ENCODE measurements around the gene PRAC2.
"Not testable (repeated sequence)": the region's sequence is repeated elsewhere in the genome, so short reads cannot be mapped to it uniquely, and the experiment has no call there.

PRAC2 gene

DNA sequence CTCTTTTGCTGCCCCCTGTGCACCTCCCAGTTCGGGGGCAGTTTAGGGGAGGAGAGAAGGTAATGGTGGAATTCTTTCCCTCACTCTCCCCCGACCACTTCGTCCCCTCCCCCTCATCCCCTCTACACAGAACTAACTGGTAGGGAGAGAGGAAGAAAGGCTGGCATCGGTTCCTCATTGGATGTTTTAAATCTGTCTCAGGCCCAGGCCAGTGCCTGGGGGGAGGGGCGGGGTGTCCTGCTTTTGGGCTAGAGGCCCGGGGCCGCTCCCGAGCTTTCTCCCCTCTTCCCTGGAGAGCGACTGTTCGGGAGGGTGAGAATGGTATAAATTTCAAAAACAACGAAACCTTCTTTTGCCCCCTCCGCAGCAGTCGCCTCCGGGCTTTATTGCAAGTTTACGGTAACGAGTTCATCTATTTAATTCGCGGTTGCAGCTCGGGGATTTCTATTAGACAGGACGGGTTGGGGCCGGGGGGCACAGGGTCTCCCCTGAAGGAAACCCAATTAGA lies at the start of gene PRAC2:
Gene PRAC2, plus strand, starts transcription at position 271 of the 508 bp plus-strand sequence. CDS start 1,226 bp downstream, outside the sequence.
- no peak for DNase-seq

DNA sequence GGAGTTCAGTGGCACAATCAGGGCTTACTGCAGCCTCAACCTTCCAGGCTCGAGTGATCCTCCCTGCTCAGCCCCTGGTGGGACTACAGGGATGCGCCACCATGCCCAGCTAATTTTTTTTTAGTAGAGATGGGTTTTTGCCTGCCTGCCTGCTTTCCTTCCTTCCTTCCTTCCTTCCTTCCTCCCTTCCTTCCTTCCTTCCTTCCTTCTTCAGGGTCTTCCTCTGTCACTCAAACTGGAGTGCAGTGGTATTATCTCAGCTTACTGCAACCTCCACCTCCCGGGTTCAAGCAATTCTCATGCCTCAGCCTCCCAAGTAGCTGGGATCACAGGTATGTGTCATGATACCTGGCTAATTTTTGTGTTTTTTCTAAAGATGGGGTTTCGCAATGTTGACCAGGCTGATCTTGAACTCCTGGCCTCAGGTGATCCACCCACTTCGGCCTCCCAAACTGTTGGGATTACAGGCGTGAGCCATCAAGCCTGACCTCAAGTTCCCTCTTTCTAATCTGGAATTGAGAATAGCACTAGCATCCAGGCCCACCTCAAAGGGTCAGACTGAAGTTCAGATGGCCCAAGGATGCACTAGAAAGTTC lies 45.9 kb upstream of the PRAC2 start:
- DNase-seq = no peak

DNA sequence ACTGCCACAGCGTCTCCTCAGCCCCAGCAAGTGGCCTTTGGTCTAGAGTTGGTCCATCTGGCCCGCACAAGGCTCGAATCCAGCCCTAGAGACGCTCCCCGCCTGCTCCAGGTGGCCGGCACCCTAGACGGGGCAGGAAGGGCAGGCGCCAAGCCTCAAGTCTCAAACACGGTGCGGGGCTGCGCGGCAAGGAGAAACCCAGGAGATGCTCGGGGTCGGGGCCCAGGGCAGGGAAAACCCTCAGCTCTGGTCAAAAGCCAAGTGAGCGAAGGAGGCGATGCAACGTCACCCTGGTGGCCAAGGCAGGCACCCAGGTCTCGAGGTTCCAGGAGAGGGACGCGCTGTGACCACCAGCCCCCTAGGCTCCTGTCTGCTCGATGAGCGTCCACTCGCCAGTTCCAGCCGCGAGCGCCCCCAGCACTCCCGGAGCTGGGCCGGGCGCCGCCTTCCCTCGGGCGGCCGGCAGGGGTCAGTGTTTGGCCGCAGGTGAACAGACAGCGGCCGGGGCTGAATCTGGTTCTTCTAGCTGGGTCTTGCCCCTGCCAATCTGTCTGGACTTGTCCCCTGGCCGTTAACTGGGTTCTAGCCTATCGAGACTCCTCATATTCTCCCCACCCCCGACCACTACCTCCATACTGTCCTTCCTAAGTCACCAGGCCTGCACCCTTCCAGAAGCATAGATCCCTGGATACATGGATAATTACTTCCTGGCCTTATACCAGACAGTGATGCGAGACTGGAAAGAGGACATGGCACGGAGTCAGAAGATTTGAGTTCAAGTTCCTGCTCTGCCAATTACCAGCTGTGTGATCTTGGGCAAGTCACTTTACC lies 44.6 kb upstream of the PRAC2 start:
- DNase-seq = peak; percentile 80

DNA sequence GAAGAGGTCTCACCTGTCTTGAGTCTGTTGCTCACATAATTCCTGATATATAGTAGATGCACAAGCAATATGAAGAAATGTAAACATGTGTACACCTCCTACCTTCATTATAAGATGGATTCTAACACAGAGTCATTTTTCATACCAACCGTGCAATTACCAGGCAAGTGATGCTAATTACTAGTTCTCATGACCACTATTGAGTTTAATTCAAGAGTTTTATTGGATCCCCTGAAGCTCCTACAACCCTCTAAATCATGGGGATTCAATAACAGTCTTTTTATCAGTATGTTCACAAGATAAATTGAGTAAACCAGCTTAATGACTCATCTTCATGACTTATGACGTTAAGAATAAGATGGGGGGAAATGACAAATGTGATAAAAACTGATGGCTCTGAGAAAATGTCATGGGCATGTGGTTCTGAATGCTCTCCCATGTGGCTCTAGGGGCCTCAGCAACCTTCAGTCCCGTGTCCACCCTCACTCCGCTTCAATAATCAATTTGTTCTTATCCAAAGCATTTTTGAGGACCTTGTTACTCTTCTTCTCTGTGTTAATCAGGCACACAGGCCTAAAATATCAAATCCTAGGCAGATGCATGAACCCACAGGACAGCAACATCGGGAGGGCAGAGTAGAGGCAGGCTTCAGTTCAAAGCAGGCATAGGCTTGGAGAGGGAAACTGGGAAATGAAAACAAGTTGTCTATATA lies 43.4 kb upstream of the PRAC2 start:
- DNase-seq = no peak

DNA sequence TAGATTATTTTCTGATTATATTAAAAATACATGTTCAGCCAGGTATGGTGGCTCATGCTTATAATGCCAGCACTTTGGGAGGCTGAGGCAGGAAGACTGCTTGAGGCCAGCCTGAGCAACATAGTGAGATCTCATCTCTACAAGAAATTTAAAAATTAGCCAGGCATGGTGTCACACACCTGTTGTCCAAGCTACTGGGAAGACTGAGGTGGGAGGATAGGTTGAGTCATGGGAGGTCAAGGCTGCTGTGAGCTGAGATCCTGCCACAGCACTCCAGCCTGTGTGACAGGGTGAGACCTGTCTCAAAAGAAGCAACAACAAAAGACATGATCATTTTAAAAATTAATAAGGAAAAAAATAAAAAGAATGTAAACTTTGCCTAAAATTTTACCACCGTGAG lies 41.4 kb upstream of the PRAC2 start:
- DNase-seq = no peak

DNA sequence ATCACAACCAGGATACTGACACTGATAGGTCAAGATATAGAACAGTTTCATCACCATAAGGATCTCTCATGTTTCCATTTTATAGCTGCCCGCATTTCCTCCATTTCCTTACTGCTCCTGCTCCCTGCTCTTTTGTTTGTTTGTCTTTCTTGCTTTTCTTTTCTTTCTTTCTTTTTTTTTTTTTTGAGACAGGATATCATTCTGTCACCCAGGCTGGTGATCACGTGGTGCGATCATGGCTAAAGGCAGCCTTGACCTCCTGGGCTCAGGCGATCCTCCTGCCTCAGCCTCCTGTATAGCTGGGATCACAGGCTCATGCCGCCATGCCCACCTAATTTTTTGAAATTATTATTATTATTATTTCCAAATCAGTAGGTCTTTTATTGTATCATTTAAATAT lies 32.3 kb upstream of the PRAC2 start:
- DNase-seq = no peak

DNA sequence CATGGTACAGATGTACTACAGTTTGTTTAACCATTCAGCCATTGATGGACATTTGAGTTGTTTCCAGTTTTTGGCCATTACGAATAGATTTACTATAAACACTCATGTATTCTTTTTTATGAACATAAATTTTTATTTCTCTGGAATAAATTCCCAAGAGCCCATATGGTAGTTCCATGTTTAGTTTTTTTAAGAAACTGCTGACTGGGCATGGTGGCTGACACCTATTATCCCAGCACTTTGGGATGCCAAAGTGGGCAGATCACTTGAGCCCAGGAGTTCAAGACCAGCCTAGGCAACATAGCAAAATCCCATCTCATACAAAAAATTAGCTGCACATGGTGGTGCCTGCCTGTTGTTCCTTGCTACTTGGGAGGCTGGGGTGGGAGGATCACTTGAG lies 30.9 kb upstream of the PRAC2 start:
- no peak for DNase-seq

DNA sequence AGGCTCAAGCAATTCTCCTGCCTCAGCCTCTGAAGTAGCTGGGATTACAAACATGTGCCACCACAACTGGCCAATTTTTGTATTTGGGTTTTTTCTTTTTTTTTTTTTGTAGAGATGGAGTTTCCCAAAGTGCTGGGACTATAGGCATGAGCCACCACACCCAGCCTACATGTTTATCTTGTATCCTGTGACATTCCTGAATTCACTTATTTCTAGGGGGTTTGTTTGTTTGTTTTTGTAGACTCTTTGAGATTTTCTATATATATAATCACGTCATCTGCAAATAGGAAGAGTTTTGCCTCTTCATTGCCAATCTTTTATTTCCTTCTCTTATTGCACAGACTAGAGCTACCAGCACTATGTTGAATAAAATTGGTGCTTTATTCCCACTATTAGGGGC lies 29.8 kb upstream of the PRAC2 start:
- DNase-seq = no peak

DNA sequence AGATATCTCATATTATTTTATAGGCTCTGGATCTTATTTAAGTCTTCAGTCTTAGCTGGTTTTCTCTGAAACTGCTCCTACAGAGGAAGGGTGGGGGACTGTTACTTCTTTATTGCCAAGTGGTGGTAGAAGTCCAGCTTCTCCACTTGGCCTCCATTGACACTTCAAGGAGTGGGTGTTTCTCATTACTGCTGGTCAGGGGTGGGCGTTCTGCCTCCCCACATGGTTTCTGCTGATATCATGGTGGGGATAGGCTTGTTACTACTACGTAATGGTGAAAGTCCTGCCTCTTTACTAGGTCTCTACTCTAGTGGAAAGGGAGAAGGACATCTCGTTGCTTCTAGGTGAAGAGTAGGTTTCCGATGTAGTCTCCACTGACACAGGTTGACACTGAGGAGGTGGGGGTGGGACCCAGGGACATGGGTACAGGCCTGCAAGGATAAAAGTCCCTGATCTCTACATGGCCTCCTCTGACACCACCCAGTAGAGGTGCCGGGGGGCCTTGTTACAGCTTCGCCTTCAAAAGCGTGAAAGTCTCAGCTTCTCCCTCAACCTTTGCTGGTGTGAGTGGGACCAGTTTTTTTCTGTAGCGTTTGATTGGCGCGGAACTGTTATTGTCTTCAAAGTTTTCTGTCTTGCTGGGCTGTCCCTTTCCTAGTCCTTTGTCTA lies 21.0 kb upstream of the PRAC2 start:
- DNase-seq = no peak

DNA sequence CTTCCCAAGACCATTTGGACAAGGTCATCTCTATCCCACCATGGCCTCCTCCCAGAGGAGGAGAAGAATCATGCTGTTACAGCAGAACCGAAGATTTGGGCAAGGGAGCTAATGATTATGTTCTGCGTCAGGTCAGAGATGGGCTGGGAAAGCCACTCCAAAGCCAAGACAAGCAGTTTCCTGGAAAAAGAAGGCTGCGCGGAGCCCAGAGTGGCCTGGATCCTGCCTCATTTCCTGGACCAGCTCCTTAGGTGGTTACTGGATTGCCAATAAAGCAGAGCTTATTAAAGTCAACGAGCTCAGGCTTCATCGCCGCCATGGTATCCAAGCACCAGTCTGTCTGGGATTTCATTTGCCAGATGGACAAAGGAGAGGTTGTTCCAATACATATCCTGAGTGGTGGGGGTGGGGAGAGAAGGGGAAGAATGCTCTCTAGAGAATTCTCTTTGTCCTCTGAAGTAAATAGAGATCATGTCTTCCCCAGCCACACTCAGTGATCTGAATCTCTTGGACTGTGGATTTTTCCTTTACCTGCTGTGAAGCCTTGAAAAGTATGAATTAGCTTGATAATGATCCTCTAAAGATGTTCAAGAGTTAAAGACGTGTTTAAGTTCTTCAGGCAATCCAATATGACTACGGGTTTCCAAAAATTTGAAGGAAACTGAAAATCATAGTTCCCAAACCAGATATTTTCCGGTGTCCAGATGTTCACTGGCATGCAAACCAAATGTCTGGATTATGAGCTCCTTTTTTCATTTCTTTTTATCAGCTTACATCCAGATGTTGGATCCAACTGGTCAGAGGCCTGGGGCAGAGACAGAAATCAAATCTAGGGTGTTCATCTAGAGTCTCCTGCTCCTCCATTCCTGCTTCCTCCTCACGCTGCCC lies 18.4 kb upstream of the PRAC2 start:
- no peak for DNase-seq

DNA sequence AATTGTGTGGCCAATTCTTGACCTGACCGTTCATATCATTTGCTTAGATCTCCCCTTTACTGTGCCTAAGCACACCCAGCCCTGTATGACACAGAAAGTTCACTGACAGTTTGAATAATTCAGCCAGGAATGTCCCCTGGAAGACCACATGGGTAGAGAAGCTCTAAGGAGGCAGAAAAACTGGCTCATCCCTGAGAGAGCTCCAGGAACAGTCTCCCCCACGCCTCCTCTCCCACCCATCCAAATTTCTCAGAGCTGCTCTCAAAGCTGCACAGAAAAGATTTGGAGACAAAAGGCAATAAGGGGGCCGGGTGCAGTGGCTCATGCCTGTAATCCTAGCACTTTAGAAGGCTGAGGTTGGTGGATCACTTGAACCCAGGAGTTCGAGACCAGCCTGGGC lies 11.9 kb upstream of the PRAC2 start:
- no peak for DNase-seq

DNA sequence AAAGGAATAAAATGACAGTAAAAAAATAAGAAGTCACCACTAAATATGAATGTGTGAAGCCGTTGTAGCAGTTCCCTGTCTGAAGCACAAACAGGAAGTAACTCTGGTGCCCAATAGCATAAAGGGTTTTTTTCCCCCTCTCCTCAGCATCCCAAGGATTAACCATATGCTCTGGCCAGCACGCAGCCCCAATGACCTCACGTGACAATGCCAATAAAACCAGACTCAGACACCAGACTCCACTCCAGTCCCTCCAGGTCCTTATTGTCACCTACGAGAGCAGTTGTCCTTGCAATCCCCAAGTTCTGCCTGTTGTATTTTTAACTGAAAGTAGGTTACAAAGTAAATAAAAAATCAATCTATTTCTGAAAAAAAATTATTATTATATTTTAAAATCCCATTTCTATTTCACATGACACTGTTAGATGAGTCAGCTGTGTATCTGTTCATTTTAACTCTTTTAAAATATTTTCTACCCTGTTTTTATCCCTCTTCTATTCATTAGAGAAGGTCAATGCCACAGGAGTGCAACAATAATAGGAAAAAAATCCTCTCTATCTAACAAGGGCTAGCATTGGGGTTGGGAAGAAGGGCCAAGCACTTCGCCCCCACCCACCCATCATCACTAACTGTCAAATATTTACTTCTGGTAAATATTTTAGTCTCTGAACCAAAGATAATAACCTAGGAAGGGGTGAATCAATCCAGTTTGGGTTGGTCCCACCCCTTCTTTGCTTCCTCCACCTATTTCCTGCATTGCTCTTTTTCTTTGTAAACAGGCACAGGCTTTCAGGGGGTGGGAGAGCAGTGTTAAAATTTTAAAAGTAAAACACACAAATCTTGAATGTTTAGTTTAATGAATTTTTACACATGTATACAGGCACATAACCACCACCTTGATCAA lies 7.2 kb upstream of the PRAC2 start:
- no peak for DNase-seq

DNA sequence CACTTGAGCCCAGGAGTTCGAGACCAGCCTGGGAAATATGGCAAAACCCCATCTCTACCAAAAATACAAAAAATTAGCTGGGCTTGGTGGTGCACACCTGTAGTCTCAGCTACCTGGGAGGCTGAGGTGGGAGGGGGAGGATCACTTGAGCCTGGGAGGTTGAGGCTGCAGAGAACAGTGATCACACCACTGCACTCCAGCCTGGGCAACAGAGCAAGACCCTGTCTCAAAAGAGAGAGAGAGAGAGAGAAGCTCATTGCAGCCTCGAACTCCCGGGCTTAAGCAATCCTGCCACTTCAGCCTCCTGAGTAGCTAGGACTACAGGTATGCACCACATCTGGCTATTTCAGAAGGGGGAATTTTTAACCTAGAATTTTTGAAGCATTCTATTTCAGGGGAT lies 6.4 kb upstream of the PRAC2 start:
- not testable (repeated sequence) for DNase-seq

DNA sequence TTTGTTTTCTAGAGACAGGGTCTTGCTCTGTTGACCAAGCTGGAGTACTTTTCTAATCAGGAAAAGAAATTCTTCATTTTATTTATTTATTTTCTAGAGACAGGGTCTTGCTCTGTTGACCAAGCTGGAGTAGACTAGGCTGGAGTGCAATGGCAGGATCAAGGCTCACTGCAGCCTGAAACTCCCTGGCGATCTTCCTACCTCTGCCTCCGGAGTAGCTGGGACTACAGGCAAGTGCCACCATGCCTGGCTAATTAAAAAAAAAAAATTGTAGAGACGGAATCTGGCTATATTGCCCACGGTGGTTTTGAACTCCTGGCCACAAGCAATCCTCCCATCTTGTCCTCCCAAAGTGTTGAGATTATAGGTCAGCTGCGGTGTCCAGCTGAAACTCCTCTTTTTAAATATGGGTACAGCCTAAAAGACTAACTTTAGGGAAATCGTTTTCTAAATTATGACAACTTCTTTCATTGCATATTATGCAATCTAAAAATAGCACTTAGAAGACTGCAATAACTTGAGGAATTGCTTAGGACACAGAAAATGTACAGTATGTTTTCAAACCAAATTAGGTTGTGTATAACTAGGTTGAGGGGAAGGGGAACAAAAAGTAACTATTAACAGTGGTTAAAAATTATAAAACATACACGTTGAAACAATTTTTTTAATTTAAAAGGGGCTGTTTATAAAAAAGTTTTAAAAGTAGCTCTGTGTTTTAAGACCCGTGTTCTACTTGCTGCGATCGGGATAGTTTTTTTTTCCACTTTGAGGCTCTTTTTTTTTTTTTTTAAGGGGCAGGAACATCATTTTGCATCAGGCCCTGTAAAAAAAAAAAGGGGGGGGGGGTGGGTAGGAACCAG lies 5.4 kb upstream of the PRAC2 start:
- DNase-seq = no peak

DNA sequence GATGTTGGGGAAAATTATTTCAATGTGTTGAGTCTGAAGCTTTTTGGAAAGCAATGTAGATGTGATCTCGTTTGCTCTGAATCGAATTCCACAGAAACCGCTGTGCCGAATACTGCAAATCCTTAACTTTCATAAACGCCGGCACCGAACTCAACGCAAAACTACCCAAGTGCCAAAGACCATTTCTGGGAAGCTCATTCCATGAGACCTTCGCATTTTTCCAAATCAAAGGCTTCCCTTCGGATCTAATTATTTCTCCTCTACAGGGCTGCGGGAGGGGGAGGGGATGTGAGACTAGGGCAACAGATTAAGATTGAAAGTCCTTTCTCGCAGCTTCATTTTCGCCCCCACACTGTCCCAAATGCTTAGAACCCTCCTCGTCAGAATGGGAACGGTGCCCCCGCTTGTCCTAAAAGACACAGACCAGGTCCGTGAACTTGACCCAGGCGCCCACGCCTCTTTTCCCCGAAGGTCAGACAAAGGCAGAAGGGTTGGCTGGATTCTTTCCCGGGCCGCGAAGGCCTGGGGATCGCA lies 4.7 kb upstream of the PRAC2 start:
- no peak for DNase-seq

DNA sequence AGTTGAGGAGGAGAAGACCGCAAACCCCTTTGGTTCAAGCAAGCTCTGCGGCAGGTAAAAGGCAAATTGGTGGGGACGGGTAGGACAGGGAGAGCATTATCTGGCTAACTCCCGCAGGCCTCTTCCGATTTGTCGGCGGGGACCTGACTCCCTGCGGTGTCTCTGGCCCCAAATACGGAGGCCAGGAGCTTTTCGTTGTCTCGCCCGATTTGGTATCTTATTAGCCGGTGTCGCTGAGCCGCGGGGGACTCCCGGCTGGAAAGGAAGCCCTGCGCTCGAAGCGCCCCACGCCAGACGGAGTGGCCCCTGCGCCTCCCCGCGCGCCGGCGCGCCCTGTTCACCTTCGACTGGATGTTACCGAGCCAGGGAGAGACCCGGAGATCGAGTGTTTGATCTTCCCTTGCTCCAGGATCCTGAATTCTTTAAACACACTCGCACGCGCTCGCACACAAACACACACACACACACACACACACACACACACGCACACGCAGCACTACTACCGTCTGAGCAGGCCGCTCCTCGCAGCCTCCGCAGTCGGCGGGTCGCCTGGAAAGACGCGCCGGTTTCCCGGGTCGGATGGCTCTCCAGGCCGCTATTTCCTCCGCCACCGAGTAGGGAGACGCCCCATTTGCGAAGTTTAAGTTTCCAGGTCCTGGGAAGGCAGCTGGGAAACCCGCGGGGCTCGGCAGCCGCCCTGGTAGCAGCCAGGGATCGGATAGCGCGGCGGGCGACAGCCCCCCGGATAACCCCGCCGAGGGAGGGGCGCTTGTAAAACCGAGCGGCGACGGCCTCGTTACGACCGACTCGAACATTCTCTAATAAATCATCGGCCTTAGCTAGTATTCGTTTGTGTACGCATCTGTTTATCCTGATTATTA lies 4.0 kb upstream of the PRAC2 start:
- DNase-seq = no peak

DNA sequence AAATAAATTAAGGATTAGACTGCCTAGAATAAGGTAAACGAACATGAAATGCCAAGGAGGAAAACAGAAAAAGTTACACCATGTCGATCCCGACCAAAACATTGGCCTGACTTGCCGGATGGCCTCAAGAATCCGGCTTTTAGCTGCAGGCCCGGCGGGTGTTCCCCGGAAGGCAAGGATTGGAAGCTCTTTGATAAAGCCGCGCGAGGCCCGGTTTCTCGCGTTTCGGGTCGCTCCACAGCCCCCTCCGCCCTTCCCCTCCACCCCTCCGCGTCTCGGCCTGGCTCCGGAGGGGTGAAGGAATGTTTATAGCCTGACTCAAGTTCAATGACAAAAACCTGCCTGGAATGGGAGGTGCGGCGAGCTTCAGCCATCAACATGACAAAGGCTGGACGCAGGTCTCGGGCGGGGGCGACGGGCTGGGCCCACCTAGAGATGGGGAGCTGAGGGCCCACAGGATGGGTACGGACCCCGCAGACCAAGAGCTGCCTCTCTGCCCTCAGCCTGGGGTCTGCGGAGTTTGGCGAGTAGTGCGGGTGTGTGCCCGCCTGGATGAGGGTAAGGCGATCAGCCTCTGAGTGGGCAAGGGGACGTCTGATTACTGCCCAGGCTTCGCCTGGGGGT lies 3.2 kb upstream of the PRAC2 start:
- no peak for DNase-seq

All from activated T-cell treated with anti-CD3 and anti-CD28 coated beads, Interleukin-2, amount 50 U/mL, for 1 hour (primary cell).